Measurements from ENCODE around the gene SHISAL2A. TPM values are rescaled to one million over a fixed set of nuclear protein-coding genes. Genes with fewer than 3 reads are reported as not detected.

The SHISAL2A gene
- total and polyA plus RNA-seq, 10 of the 15 experiments (the other 5 are each of a cell fraction or from before 2014, with no cell fraction given), result 0.18 to 0.67 (median 0.45) TPM

- ChIA-PET POLR2A (interaction anchor here (0.5 to 0.6 kb wide), 2 partner anchors 31 to 57 kb away, joined by 4 to 7 read pairs; no protein-coding TSS in a partner anchor), SMC1A (ENCODE audit: uncharacterized antibody, unreplicated experiment) (interaction anchor here (0.6 to 1.9 kb wide), 6 partner anchors 8 to 679 kb away, joined by 3 to 5 read pairs (median 3); no protein-coding TSS in a partner anchor), RAD21 (ENCODE audit: unreplicated experiment) (no interaction called here), CTCF (interaction anchor here (0.5 to 1.8 kb wide), 3 partner anchors 26 to 1657 kb away, joined by 3 to 6 read pairs (median 4); partner anchors contain the start of gene TUT4)
- H3K27ac ChIP-seq (ENCODE audit: control insufficient read depth, insufficient read depth), result no peak overlapping the region
- FAIRE-seq, result no peak
- peaks cover 38% of the 10 kb centered on the region for H3K4me1 ChIP-seq (ENCODE audit: control insufficient read depth, insufficient read depth, low read length)
- no peaks in the 10 kb centered on the region; the same call in 2 of the 3 replicates for H3K9me3 ChIP-seq (replicated peaks; ENCODE audit: control insufficient read depth, insufficient read depth, low read length)
- BruUV-seq (replicated peaks), result no TSS peak
- H3K4me3 ChIP-seq, result no peak overlapping the region
- in situ Hi-C loops (cut with MboI), result no loop called here
- no peak overlapping the region for H3K4me2 ChIP-seq (ENCODE audit: control insufficient read depth, insufficient read depth)
- H2AFZ ChIP-seq (ENCODE audit: control insufficient read depth, low read depth, low read length), result no peak overlapping the region
- H4K20me1 ChIP-seq (ENCODE audit: control insufficient read depth, insufficient read depth), result no peaks in the 10 kb centered on the region
- no peak overlapping the region for H3K9ac ChIP-seq (ENCODE audit: control insufficient read depth, insufficient read depth, low read length)
- 73% methylated on average over 4 of the region's 4 CpGs for WGBS (ENCODE audit: insufficient coverage, insufficient replicate concordance, low lambda C conversion rate, missing lambda C conversion rate)
- intact Hi-C loops (cut with micrococcal nuclease; ENCODE audit: unreplicated experiment), result no loop called here
- no peaks in the 10 kb centered on the region for H3K79me2 ChIP-seq (ENCODE audit: control insufficient read depth, insufficient read depth, low read length)
- H3K27me3 ChIP-seq (replicated peaks in 1 of 2; ENCODE audit: control insufficient read depth in 2 of 2, insufficient read depth in 2 of 2, low read length in 1 of 2), result peaks cover 3 to 8% of the 10 kb centered on the region in 2 experiments; a peak in 3 of 4 replicates
- no peaks in the 10 kb centered on the region for H3K36me3 ChIP-seq (ENCODE audit: control insufficient read depth in 2 of 2, insufficient read depth in 2 of 2, low read length in 1 of 2)
- ATAC-seq, result no peak
- no peak for DNase-seq (ENCODE audit: low read depth, low spot score)
- TF ChIP-seq PRDM15 (CRISPR knock-in tag; IDR thresholded peaks at IDR 0.05), result no peak
- TF ChIP-seq POLR2A (IDR thresholded peaks at IDR 0.05; ENCODE audit: low read depth, low read length), result no peak
- TF ChIP-seq POU2F2 (IDR thresholded peaks at IDR 0.05; ENCODE audit: borderline replicate concordance, low read depth, low read length), result no peak
- no peak for TF ChIP-seq YBX1 (IDR thresholded peaks at IDR 0.05)
- TF ChIP-seq MTA3 (IDR thresholded peaks at IDR 0.05; ENCODE audit: borderline replicate concordance, low read length), result no peak
- TF ChIP-seq CUX1 (IDR thresholded peaks at IDR 0.05; ENCODE audit: insufficient replicate concordance, low read depth, low read length), result no peak
- no peak for TF ChIP-seq RB1 (IDR thresholded peaks at IDR 0.05; ENCODE audit: borderline replicate concordance)
- no peak for TF ChIP-seq SREBF1 (IDR thresholded peaks at IDR 0.05; ENCODE audit: low read length)
- no peak for TF ChIP-seq HDAC6 (IDR thresholded peaks at IDR 0.05; ENCODE audit: unreplicated experiment)
- TF ChIP-seq TARDBP (IDR thresholded peaks at IDR 0.05; ENCODE audit: borderline replicate concordance), result no peak
- no peak for TF ChIP-seq MYC (IDR thresholded peaks at IDR 0.05; ENCODE audit: insufficient read depth, insufficient read length, insufficient replicate concordance, low read length, severe bottlenecking)
- TF ChIP-seq, protein P1, sequence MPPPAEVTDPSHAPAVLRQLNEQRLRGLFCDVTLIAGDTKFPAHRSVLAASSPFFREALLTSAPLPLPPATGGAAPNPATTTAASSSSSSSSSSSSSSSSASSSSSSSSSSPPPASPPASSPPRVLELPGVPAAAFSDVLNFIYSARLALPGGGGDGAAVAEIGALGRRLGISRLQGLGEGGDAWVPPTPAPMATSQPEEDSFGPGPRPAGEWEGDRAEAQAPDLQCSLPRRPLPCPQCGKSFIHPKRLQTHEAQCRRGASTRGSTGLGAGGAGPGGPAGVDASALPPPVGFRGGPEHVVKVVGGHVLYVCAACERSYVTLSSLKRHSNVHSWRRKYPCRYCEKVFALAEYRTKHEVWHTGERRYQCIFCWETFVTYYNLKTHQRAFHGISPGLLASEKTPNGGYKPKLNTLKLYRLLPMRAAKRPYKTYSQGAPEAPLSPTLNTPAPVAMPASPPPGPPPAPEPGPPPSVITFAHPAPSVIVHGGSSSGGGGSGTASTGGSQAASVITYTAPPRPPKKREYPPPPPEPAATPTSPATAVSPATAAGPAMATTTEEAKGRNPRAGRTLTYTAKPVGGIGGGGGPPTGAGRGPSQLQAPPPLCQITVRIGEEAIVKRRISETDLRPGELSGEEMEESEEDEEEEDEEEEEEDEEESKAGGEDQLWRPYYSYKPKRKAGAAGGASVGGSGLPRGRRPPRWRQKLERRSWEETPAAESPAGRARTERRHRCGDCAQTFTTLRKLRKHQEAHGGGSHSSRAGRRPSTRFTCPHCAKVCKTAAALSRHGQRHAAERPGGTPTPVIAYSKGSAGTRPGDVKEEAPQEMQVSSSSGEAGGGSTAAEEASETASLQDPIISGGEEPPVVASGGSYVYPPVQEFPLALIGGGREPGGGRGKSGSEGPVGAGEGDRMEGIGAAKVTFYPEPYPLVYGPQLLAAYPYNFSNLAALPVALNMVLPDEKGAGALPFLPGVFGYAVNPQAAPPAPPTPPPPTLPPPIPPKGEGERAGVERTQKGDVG (CRISPR knock-in tag; IDR thresholded peaks at IDR 0.05), result no peak
- no peak for TF ChIP-seq CBX5 (IDR thresholded peaks at IDR 0.05; ENCODE audit: low read depth)
Observed at GRCh38 chr1:52634111-52634510, 1.1 kb downstream of the SHISAL2A start.
